Aorta (tissue), 5 donors: Measurements from ENCODE around the gene CRPPA. TPM values are rescaled to one million over a fixed set of nuclear protein-coding genes. Genes with fewer than 3 reads are reported as not detected.

Source experiments
- ATAC-seq: fragments of 200-7000 bp; cut with Tn5 transposase; one replicate; pipeline ENCODE4 v1.9.1; 2022; ENCODE audit warnings: moderate library complexity; ENCODE audit not compliant: low FRiP score
- DNase-seq, 2 donors: peaks; one replicate each; pipeline ENCODE4 v3.0.0-alpha.2; 2020
- H3K27ac ChIP-seq, 2 donors: one replicate each; pipeline ENCODE4 v1.5.1; 2013; ENCODE audit warnings: low read length in 2 of 2, mild to moderate bottlenecking in 2 of 2, moderate library complexity in 2 of 2, control low read depth in 1 of 2, inconsistent platforms in 1 of 2, low read depth in 1 of 2
- H3K27me3 ChIP-seq, 2 donors: one replicate each; pipeline ENCODE4 v1.6.1; 2013; ENCODE audit warnings: control low read depth in 1 of 2, low read length in 1 of 2, mild to moderate bottlenecking in 1 of 2, moderate library complexity in 1 of 2; ENCODE audit not compliant: insufficient read depth in 2 of 2, control insufficient read depth in 1 of 2
- H3K36me3 ChIP-seq, 2 donors: one replicate each; pipeline ENCODE4 v1.6.1; 2013; ENCODE audit warnings: control low read depth in 1 of 2, low read length in 1 of 2, mild to moderate bottlenecking in 1 of 2; ENCODE audit not compliant: insufficient read depth in 2 of 2, control insufficient read depth in 1 of 2
- H3K4me1 ChIP-seq, 2 donors: one replicate each; pipeline ENCODE4 v1.6.1; 2013; ENCODE audit warnings: low read length in 2 of 2, control low read depth in 1 of 2, mild to moderate bottlenecking in 1 of 2, moderate library complexity in 1 of 2; ENCODE audit not compliant: insufficient read depth in 2 of 2, control insufficient read depth in 1 of 2
- H3K4me3 ChIP-seq, 2 donors: one replicate each; pipeline ENCODE4 v1.5.1; 2013; ENCODE audit warnings: low read length in 2 of 2, control low read depth in 1 of 2, mild to moderate bottlenecking in 1 of 2
- H3K9me3 ChIP-seq: one replicate; pipeline ENCODE4 v1.6.1; 2013; ENCODE audit warnings: mild to moderate bottlenecking, low read length; ENCODE audit not compliant: control insufficient read depth
- WGBS, 2 donors: extraction: QIAGEN DNeasy Blood & Tissue Kit; methylation state at CpG; one replicate each; pipeline ENCODE4 v1.1.7; 2013; 5-methylcytosine and 5-hydroxymethylcytosine counted together
- intact Hi-C, 2 donors: fragments of 100-400 bp; cut with DNase I; formaldehyde crosslinking; loops; one replicate each; pipeline versions ENCODE4 v1.14.2 to v1.15.0; 2022
- polyA plus RNA-seq, 2 donors: library from polyadenylated mRNA; stranded (reverse); fragments of 200-250 nt; gene quantifications; one replicate each; pipeline ENCODE4 v1.2.3, GENCODE V29; 2013
- total RNA-seq, 2 donors: library from RNA; stranded (reverse); fragmentation: NEBNext Ultra II Directional; extraction: Animal tissue kit (Norgen Biotek cat#: 25700); gene quantifications; one replicate each; pipeline ENCODE4 v1.2.1, GENCODE V29; 2021
- donor health status: healthy with polysubstance abuse.
- donor health status: Bipolar disorder and iron deficiency.
- donor health status: DM: no; HTN: no; CAD: no.
- donor health status: DM: no; HTN: no; CAD: no.
- donor health status: DM: yes; HTN: yes; CAD: no.

The CRPPA gene
- total and polyA plus RNA-seq, 4 donors, result 0.13 to 2.4 (median 1.2) TPM

GRCh38 chr7:16431646-16432424 lies 10.5 kb upstream of the CRPPA start:
- no peaks in the 10 kb centered on the region for H3K9me3 ChIP-seq
- no peak overlapping the region for H3K27ac ChIP-seq
- ATAC-seq (no peak), DNase-seq (no peak)
- H3K4me1 ChIP-seq, result no peaks in the 10 kb centered on the region
- no peak overlapping the region for H3K4me3 ChIP-seq
- no peaks in the 10 kb centered on the region for H3K36me3 ChIP-seq
- no peaks in the 10 kb centered on the region for H3K27me3 ChIP-seq
- 93 to 98% methylated on average over 2 of the region's 2 CpGs for WGBS, 2 donors
- intact Hi-C loops, result no loop called here

DNA sequence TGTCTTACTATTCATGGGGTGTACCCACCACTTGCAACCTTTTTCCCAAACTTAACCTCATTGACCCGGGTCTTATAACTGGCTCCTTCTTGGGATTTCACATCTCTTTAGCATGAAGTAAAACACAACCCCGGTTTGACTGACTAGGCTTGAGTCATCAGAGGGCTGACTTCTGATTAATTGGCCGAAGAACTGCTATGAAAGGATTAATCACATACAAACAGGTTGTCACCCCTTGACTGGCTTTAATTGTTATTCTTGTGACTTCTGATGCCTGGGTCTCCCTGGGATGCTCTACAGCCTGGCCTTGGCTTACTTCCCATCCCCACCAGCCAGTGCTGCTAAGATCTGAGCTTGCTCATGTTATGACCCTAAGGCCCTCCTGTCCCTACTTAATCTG lies 8.8 kb upstream of the CRPPA start:
- no peaks in the 10 kb centered on the region for H3K4me1 ChIP-seq
- no peak overlapping the region for H3K4me3 ChIP-seq
- H3K27ac ChIP-seq, result no peak overlapping the region
- intact Hi-C loops, result no loop called here
- H3K36me3 ChIP-seq, result no peaks in the 10 kb centered on the region
- H3K9me3 ChIP-seq, result no peaks in the 10 kb centered on the region
- 77 to 87% methylated on average over 3 of the region's 3 CpGs for WGBS, 2 donors
- H3K27me3 ChIP-seq, result no peaks in the 10 kb centered on the region
- no peak for ATAC-seq
- no peak for DNase-seq

GRCh38 chr7:16428672-16429071 lies 7.3 kb upstream of the CRPPA start:
- no peaks in the 10 kb centered on the region for H3K9me3 ChIP-seq
- H3K27ac ChIP-seq, result no peak overlapping the region
- intact Hi-C loops, result no loop called here
- DNase-seq (no peak), ATAC-seq (no peak)
- H3K27me3 ChIP-seq, result no peaks in the 10 kb centered on the region
- H3K4me3 ChIP-seq, result no peak overlapping the region
- no peaks in the 10 kb centered on the region for H3K36me3 ChIP-seq
- no peaks in the 10 kb centered on the region for H3K4me1 ChIP-seq
- WGBS, 2 donors, result 41 to 56% methylated on average over 2 of the region's 2 CpGs

- ATAC-seq (no peak), DNase-seq (no peak)
- H3K4me1 ChIP-seq, result no peaks in the 10 kb centered on the region
- H3K4me3 ChIP-seq, result no peak overlapping the region
- H3K27ac ChIP-seq, result no peak overlapping the region
- H3K27me3 ChIP-seq, result no peaks in the 10 kb centered on the region
- intact Hi-C loops, result no loop called here
- no peaks in the 10 kb centered on the region for H3K9me3 ChIP-seq
- H3K36me3 ChIP-seq, result no peaks in the 10 kb centered on the region
Observed at GRCh38 chr7:16428182-16428581, 6.8 kb upstream of the CRPPA start.

DNA sequence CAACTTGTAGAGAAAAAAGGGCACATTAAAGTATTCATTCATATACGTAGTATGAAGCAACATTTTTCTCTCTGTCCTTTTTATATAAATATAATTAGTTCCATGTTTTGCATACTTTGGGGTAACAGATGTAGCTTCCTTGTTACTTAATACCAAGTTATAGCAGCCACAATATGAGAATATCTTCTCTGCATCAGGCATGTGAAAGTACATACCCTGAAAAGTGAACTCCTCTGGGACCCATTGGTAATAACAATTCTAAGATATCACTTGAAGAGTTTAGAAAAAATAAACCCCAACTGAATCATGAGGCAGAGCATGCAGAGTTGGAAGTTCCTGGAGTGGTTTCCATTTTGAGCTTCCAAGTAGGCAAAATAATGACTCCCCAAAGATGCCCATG lies 2.4 kb upstream of the CRPPA start:
- WGBS, 2 donors, result 40 to 94% methylated on average over 1 of the region's 1 CpG
- intact Hi-C loops, result no loop called here
- Histone ChIP-seq H3K27ac (no peak overlapping the region), H3K36me3 (no peaks in the 10 kb centered on the region), H3K4me1 (no peaks in the 10 kb centered on the region), H3K4me3 (no peak overlapping the region), H3K9me3 (no peaks in the 10 kb centered on the region), H3K27me3 (no peaks in the 10 kb centered on the region)
- ATAC-seq, result no peak
- DNase-seq, result no peak

GRCh38 chr7:16422917-16423316 lies 1.6 kb upstream of the CRPPA start:
- Histone ChIP-seq H3K4me3 (no peak overlapping the region), H3K9me3 (no peaks in the 10 kb centered on the region), H3K27me3 (no peaks in the 10 kb centered on the region), H3K27ac (no peak overlapping the region), H3K4me1 (no peaks in the 10 kb centered on the region), H3K36me3 (no peaks in the 10 kb centered on the region)
- no peak for DNase-seq
- 97 to 98% methylated on average over 3 of the region's 3 CpGs for WGBS, 2 donors
- ATAC-seq, result no peak
- intact Hi-C loops, result no loop called here

DNA sequence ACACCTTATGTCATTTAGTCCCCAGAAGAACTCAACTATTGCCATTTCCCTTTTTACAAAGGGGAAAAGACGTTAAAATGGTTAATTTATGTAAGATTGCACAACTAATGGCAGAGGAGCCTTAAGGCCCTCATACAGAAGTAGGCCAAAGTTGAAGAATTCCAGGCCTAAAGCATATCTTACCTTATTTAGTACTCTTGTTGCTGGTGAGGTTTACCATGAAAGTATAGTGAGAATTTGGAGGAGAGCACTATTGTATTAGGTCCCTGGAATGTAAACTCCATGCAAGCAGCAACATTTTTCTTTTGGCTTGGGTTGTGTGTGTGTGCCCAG lies 731 bp upstream of the CRPPA start:
- H3K27ac ChIP-seq, result peak overlapping the region; percentile 42 to 94
- intact Hi-C loops, result no loop called here
- whole genome bisulfite sequencing, 2 donors, result 68 to 76% methylated on average over 1 of the region's 1 CpG
- no peaks in the 10 kb centered on the region for H3K27me3 ChIP-seq
- H3K9me3 ChIP-seq, result no peaks in the 10 kb centered on the region
- H3K4me3 ChIP-seq, result no peak overlapping the region
- no peaks in the 10 kb centered on the region for H3K4me1 ChIP-seq
- H3K36me3 ChIP-seq, result no peaks in the 10 kb centered on the region
- DNase-seq, result no peak
- ATAC-seq, result no peak

DNA sequence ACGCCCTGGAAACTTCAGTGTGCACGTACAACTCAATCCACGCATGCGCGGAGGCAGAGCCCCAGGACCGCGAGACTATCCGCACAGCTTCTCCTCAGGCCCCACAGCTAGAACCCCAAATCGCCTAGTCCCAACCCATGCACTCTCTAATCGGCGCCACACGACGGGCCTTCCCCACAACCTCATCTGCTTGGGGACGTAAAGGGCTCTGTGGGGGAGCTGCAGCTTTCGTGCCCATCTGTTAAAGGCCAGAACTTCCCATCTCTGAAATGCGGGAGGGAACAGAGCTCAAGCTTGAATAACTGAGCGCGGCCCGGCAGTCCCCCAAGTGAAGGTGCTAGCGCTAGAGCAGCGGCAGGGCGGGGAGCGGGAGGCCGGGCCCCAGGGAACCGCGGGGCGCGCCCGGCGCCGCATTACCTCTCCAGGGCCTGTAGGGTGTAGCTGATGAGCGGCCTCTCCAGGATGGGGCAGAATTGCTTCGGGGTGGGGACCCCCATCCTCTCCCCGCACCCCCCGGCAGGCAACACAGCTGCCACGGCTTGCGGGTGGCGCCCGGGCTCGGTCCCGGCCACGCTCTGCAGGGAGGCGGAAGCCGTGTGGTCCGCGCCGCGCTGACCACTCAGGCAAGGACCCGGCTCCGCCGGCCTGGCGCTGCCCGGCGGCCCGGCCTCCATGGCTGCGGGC lies 547 bp downstream of the CRPPA start:
- Histone ChIP-seq H3K9me3 (no peaks in the 10 kb centered on the region), H3K4me3 (peak overlapping the region; percentile 5 to 36), H3K4me1 (no peaks in the 10 kb centered on the region), H3K27me3 (no peaks in the 10 kb centered on the region), H3K27ac (peak overlapping the region; percentile 89 to 94), H3K36me3 (no peaks in the 10 kb centered on the region)
- intact Hi-C loops, result no loop called here
- WGBS, 2 donors, result 1% methylated on average over 37 to 56 of the region's 56 CpGs
- peak; percentile 91 to 92 for DNase-seq
- ATAC-seq, result peak; percentile 97

DNA sequence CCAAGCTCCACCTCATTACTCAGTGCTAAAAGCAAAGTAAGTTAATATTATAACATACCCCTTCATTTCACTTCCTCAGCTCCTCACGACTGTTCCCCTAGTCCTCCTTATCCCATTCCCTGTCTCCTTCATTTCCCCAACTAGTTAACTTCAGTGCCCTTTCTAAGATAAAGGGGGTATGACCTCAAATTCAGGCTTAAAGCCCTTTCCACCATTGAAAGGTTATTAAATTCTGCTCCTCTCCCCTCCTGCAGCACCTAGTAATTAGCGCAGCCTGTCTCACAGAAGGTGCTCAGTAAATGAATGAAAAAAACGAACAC lies 1.0 kb downstream of the CRPPA start:
- Histone ChIP-seq H3K27me3 (no peaks in the 10 kb centered on the region), H3K4me3 (peak overlapping the region in 1 of 2 donors; percentile 36), H3K4me1 (no peaks in the 10 kb centered on the region), H3K27ac (no peak overlapping the region), H3K36me3 (no peaks in the 10 kb centered on the region), H3K9me3 (no peaks in the 10 kb centered on the region)
- WGBS, 2 donors, result 1 to 3% methylated on average over 3 of the region's 3 CpGs
- ATAC-seq (no peak), DNase-seq (no peak)
- intact Hi-C loops, result no loop called here
